ENCODE results near the gene MOGAT3. TPM values are rescaled to one million over a fixed set of nuclear protein-coding genes. Genes with fewer than 3 reads are reported as not detected.
"Not testable (repeated sequence)": the region's sequence is repeated elsewhere in the genome, so short reads cannot be mapped to it uniquely, and the experiment has no call there.

The MOGAT3 gene
- total RNA-seq, 6 donors from 2014 or later = not detected

GRCh38 chr7:101205901-101206664, 5.2 kb upstream of the MOGAT3 start:
- 86% methylated on average over 30 to 32 of the region's 32 CpGs for WGBS, 2 donors
- Histone ChIP-seq H3K36me3 (peaks cover 5 to 53% (median 38%) of the 10 kb centered on the region in 4 donors), H3K9me3 (no peaks in the 10 kb centered on the region), H3K4me1 (peaks cover 0 to 12% (median 9%) of the 10 kb centered on the region in 4 donors), H3K27me3 (peaks cover 0 to 17% (median 11%) of the 10 kb centered on the region in 4 donors), H3K27ac (no peak overlapping the region), H3K4me3 (no peak overlapping the region)
- ATAC-seq (ENCODE audit: low FRiP score in 2 of 2) = peak in 1 of 2 donors; percentile 24
- TF ChIP-seq CTCF (IDR thresholded peaks at IDR 0.05) (no peak), POLR2AphosphoS5 (IDR thresholded peaks at IDR 0.05) (no peak), EP300 (IDR thresholded peaks at IDR 0.05) (no peak), POLR2A (IDR thresholded peaks at IDR 0.05) (no peak)
- DNase-seq = peak in 1 of 2 donors; percentile 58

- 60 to 61% methylated on average over 11 to 22 of the region's 22 CpGs for WGBS, 2 donors
- H3K27me3 ChIP-seq = peaks cover 0 to 23% (median 14%) of the 10 kb centered on the region in 4 donors
- H3K27ac ChIP-seq; H3K4me3 ChIP-seq; H3K9me3 ChIP-seq; ATAC-seq (ENCODE audit: low FRiP score in 2 of 2); DNase-seq: not testable (repeated sequence)
- peaks cover 0 to 32% (median 21%) of the 10 kb centered on the region in 4 donors for H3K36me3 ChIP-seq
- peaks cover 0 to 12% (median 9%) of the 10 kb centered on the region in 4 donors for H3K4me1 ChIP-seq
Measured at GRCh38 chr7:101203740-101204738, 3.2 kb upstream of the MOGAT3 start.

GRCh38 chr7:101202603-101202918, 1.7 kb upstream of the MOGAT3 start:
- peaks cover 0 to 12% (median 9%) of the 10 kb centered on the region in 4 donors for H3K4me1 ChIP-seq
- DNase-seq (no peak), ATAC-seq (ENCODE audit: low FRiP score in 2 of 2) (no peak)
- TF ChIP-seq POLR2A (IDR thresholded peaks at IDR 0.05) = no peak
- 84 to 86% methylated on average over 5 of the region's 5 CpGs for WGBS, 2 donors
- H3K27me3 ChIP-seq = peaks cover 0 to 26% (median 14%) of the 10 kb centered on the region in 4 donors
- H3K9me3 ChIP-seq = no peaks in the 10 kb centered on the region
- peaks cover 0 to 17% (median 9%) of the 10 kb centered on the region in 4 donors for H3K36me3 ChIP-seq
- no peak overlapping the region for H3K4me3 ChIP-seq
- no peak overlapping the region for H3K27ac ChIP-seq

- DNase-seq (peak in 1 of 2 donors; percentile 85), ATAC-seq (ENCODE audit: low FRiP score in 2 of 2) (peak in 1 of 2 donors; percentile 18)
- TF ChIP-seq EP300 (IDR thresholded peaks at IDR 0.05) (no peak), CTCF (IDR thresholded peaks at IDR 0.05) (no peak), POLR2AphosphoS5 (IDR thresholded peaks at IDR 0.05) (no peak), POLR2A (IDR thresholded peaks at IDR 0.05) (no peak)
- Histone ChIP-seq H3K27me3 (peaks cover 0 to 26% (median 14%) of the 10 kb centered on the region in 4 donors), H3K27ac (no peak overlapping the region), H3K36me3 (peaks cover 0 to 11% (median 6%) of the 10 kb centered on the region in 4 donors), H3K4me1 (peaks cover 0 to 12% (median 9%) of the 10 kb centered on the region in 4 donors), H3K9me3 (no peaks in the 10 kb centered on the region), H3K4me3 (peak overlapping the region in 2 of 4 donors; percentile 17 to 20)
- WGBS, 2 donors = 14 to 16% methylated on average over 21 to 53 of the region's 75 CpGs
Measured at GRCh38 chr7:101201695-101202602, 1.1 kb upstream of the MOGAT3 start.

- DNase-seq = no peak
- H3K9me3 ChIP-seq = no peaks in the 10 kb centered on the region
- no peak overlapping the region for H3K4me3 ChIP-seq
- 75 to 86% methylated on average over 2 of the region's 2 CpGs for whole genome bisulfite sequencing, 2 donors
- peaks cover 0 to 26% (median 16%) of the 10 kb centered on the region in 4 donors for H3K27me3 ChIP-seq
- no peak for ATAC-seq (ENCODE audit: low FRiP score in 2 of 2)
- peaks cover 0 to 12% (median 9%) of the 10 kb centered on the region in 4 donors for H3K4me1 ChIP-seq
- H3K36me3 ChIP-seq = no peaks in the 10 kb centered on the region
- no peak overlapping the region for H3K27ac ChIP-seq
- TF ChIP-seq POLR2A (IDR thresholded peaks at IDR 0.05) = no peak
- no peak for TF ChIP-seq POLR2AphosphoS5 (IDR thresholded peaks at IDR 0.05)
- TF ChIP-seq EP300 (IDR thresholded peaks at IDR 0.05) = no peak
- no peak for TF ChIP-seq CTCF (IDR thresholded peaks at IDR 0.05)
Measured at GRCh38 chr7:101200504-101200861, 353 bp downstream of the MOGAT3 start.

GRCh38 chr7:101199522-101199921, 1.3 kb downstream of the MOGAT3 start:
- not testable (repeated sequence) for DNase-seq; H3K27ac ChIP-seq; ATAC-seq (ENCODE audit: low FRiP score in 2 of 2); H3K4me3 ChIP-seq; H3K36me3 ChIP-seq; H3K9me3 ChIP-seq
- peaks cover 0 to 26% (median 16%) of the 10 kb centered on the region in 4 donors for H3K27me3 ChIP-seq
- H3K4me1 ChIP-seq = peaks cover 0 to 12% (median 9%) of the 10 kb centered on the region in 4 donors
- 84 to 94% methylated on average over 8 to 10 of the region's 10 CpGs for WGBS, 2 donors
